ENCODE data around the gene ETS2. TPM values are rescaled to one million over a fixed set of nuclear protein-coding genes. Genes with fewer than 3 reads are reported as not detected.

ETS2 gene
- total RNA-seq, 2 experiments from 2014 or later: 15.2 to 19.7 TPM

DNA sequence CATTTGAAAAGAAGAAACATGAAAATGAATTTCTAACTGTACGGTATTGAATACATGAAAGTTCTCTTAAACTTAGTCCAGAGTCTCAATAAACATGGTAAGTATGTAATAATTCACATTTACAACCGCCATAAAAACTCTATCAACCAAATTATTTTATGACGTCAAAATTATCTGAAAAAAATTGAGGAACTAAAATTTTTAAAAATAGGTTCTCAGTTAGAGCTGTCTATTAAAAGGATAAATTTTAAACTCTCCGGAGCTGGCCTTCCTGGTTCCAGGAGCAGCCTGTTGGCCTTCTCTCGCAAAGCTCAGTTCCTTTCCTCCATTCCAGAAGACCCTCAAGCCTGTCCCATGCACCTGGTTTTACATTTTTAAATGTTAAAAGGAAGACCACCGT is 18.7 kb upstream of the ETS2 start:
- peaks cover 9% of the 10 kb centered on the region for H3K9me3 Mint-ChIP-seq
- H3K4me1 Mint-ChIP-seq: peaks cover 8% of the 10 kb centered on the region
- CTCF ChIA-PET: interaction anchor here (0.8 to 1.2 kb wide), 3 partner anchors 9 to 12 kb away, joined by 3 read pairs; no protein-coding TSS in a partner anchor
- peaks cover 7% of the 10 kb centered on the region for H3K36me3 Mint-ChIP-seq (ENCODE audit: low read depth)
- no peak for DNase-seq
- no peak overlapping the region for H3K27ac Mint-ChIP-seq
- POLR2A ChIA-PET: no interaction called here
- H3K4me3 Mint-ChIP-seq: no peak overlapping the region
- H3K27me3 Mint-ChIP-seq: no peaks in the 10 kb centered on the region

DNA sequence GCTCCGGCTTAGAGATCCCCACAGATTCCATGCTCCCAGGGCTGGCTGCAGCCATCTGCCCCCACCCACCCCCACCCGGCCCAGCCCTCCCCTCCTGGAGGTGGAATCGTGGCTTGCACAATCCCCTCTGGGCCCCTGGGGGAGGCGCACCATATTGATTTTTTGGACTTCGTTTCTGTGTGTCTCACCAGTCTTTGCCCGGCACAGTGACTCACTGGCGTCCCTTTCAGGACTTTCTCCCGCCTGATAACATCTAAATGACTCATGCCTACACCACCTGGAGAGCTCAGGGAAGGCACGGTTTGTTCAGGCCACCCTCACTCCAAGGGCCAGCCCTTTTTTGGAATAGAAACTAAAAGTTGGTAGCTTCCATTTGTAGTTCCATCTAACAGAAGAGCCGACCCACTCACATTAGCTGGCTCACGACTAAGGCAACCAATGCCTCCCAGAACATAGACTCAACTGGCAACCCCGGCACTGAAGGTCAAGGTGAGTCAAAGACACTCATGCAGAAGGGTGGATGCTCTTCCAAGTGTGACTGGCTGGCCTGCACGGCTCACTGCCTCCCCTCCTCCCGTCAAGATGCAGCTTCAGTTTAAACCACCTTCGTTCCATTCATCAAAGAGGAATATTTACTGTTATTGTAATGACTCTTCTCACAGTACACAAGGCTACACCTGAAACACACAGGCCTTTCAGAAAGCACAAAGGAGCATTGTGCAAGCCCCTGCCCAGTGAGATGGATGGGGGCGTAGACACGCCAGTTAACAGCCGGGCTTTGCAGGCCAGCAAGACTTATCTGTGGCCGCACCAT is 18.1 kb upstream of the ETS2 start:
- no peak overlapping the region for H3K27ac Mint-ChIP-seq
- H3K36me3 Mint-ChIP-seq (ENCODE audit: low read depth): peaks cover 3% of the 10 kb centered on the region
- peaks cover 5% of the 10 kb centered on the region for H3K9me3 Mint-ChIP-seq
- ChIA-PET POLR2A (no interaction called here), CTCF (interaction anchor here (0.7 to 1.2 kb wide), 4 partner anchors 8 to 17 kb away, joined by 3 read pairs; no protein-coding TSS in a partner anchor)
- H3K27me3 Mint-ChIP-seq: no peaks in the 10 kb centered on the region
- no peak overlapping the region for H3K4me3 Mint-ChIP-seq
- peaks cover 8% of the 10 kb centered on the region for H3K4me1 Mint-ChIP-seq
- no peak for DNase-seq

GRCh38 chr21:38788275-38788905 is 17.3 kb upstream of the ETS2 start:
- Mint-ChIP-seq H3K27me3 (no peaks in the 10 kb centered on the region), H3K36me3 (ENCODE audit: low read depth) (peaks cover 2% of the 10 kb centered on the region), H3K4me1 (peaks cover 8% of the 10 kb centered on the region), H3K4me3 (no peak overlapping the region), H3K9me3 (peaks cover 2% of the 10 kb centered on the region), H3K27ac (no peak overlapping the region)
- CTCF ChIA-PET: interaction anchor here (0.7 to 1.2 kb wide), 2 partner anchors 11 to 16 kb away, joined by 3 read pairs; no protein-coding TSS in a partner anchor
- POLR2A ChIA-PET: no interaction called here
- no peak for DNase-seq

- DNase-seq: no peak
- H3K9me3 Mint-ChIP-seq: peaks cover under 1% of the 10 kb centered on the region
- peaks cover 8% of the 10 kb centered on the region for H3K4me1 Mint-ChIP-seq
- peaks cover 2% of the 10 kb centered on the region for H3K36me3 Mint-ChIP-seq (ENCODE audit: low read depth)
- CTCF ChIA-PET: no interaction called here
- POLR2A ChIA-PET: no interaction called here
- H3K27me3 Mint-ChIP-seq: no peaks in the 10 kb centered on the region
- no peak overlapping the region for H3K4me3 Mint-ChIP-seq
- no peak overlapping the region for H3K27ac Mint-ChIP-seq
These were observed 16.5 kb upstream of the ETS2 start for GRCh38 chr21:38789275-38789674.

DNA sequence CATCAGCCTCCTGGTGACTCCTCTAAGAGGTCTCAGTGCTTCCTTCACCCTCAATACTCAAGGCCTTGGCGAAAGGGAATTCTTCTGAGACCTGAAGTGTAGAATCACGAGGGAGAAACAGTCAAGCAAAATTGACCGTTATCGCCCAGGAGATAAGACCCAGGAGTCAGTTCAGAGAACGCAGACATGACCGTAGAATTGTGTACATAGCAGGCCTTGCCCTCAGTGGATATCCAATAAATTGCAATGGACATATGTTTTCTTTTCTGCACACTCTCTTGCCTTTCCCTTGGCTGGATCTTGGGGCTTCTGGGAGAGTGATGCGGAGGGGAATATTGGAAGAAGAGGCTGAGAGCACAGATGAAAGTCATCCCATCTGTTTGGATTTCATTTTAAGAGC is 15.7 kb upstream of the ETS2 start:
- POLR2A ChIA-PET: no interaction called here
- peaks cover 2% of the 10 kb centered on the region for H3K36me3 Mint-ChIP-seq (ENCODE audit: low read depth)
- H3K9me3 Mint-ChIP-seq: no peaks in the 10 kb centered on the region
- no peak overlapping the region for H3K27ac Mint-ChIP-seq
- CTCF ChIA-PET: no interaction called here
- peaks cover 8% of the 10 kb centered on the region for H3K4me1 Mint-ChIP-seq
- no peak overlapping the region for H3K4me3 Mint-ChIP-seq
- H3K27me3 Mint-ChIP-seq: no peaks in the 10 kb centered on the region
- no peak for DNase-seq

GRCh38 chr21:38790961-38791360 is 14.8 kb upstream of the ETS2 start:
- H3K4me1 Mint-ChIP-seq: peaks cover 8% of the 10 kb centered on the region
- no peak overlapping the region for H3K4me3 Mint-ChIP-seq
- no peaks in the 10 kb centered on the region for H3K27me3 Mint-ChIP-seq
- H3K27ac Mint-ChIP-seq: peak overlapping the region; percentile 2
- no peaks in the 10 kb centered on the region for H3K9me3 Mint-ChIP-seq
- DNase-seq: no peak
- CTCF ChIA-PET: interaction anchor here (1.0 to 1.2 kb wide), 2 partner anchors 18 to 19 kb away, joined by 3 to 4 read pairs; no protein-coding TSS in a partner anchor
- POLR2A ChIA-PET: no interaction called here
- H3K36me3 Mint-ChIP-seq (ENCODE audit: low read depth): peaks cover 2% of the 10 kb centered on the region

DNA sequence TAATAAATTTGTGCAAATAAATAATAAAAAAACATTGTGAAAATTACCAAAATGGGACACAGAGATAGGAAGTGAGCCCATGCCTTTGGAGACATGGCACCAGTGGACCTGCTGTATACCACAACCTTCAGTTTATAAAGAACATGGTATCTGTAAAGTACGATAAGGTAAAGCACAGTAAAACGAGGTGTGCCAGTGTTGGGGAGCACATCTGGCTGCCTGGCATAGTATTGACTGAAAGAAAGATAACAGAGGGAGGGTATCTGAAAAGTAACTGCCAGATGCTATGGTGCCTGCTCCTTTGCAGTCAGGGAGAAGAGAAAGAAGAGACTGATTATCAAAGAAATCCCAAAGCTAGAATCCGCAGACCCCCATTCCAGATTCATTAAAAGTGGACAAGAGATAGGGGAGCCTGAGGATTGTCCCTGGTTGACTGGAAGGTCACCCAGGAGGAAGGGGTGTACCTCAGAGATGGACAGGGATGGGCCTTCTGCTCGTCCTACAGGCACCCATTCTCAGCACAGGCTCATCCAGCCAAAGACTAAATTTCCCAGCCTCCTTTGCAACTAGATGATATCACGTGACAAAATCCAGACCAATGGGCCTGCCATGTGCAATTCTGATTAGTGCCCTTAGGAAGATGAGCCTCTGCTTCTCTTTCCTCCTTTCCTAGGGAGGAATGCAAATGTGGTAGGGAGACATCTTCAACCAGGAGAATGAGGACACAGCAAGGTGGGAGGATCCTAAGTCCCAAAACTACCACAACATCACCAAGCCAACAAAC is 12.9 kb upstream of the ETS2 start:
- no peak for DNase-seq
- H3K4me1 Mint-ChIP-seq: peaks cover 8% of the 10 kb centered on the region
- no peak overlapping the region for H3K4me3 Mint-ChIP-seq
- H3K27ac Mint-ChIP-seq: no peak overlapping the region
- ChIA-PET CTCF (no interaction called here), POLR2A (no interaction called here)
- no peaks in the 10 kb centered on the region for H3K27me3 Mint-ChIP-seq
- H3K36me3 Mint-ChIP-seq (ENCODE audit: low read depth): peaks cover 2% of the 10 kb centered on the region
- H3K9me3 Mint-ChIP-seq: no peaks in the 10 kb centered on the region

DNA sequence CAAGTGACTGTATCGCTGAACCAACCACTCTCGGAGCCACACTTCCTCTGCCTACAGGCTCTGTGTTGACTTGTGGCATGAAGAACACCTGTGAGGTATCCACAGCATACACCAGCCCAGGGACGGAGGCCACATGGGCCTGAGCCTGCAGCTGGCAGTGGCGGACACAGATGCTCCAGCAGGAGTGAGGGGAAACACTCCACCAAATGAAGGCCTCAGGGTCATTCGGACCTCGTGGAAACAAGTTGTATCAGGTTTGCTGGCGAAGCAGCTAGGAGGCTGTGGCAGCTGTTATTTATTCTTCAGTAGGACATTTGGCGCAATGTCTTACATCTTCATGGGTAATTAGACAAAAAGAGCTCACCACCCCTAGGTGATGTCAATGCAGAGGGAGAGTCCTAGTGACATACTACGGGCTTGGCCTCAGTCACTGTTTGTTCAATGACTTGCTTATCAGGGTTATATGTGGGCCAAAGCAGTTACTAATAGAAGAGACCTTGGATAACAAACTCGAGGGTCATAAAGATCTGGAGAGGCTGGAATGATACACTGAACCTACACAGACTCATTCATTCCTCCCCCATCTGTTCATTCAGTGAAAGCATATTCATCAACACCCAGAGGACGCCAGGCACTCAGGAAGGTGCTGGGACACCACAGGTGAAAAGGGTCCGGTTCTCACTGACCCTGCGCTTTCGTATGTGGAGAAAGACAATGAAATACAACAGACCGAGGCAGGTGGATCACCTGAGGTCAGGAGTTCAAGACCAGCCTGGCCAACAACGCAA is 11.6 kb upstream of the ETS2 start:
- no peak for DNase-seq
- H3K27me3 Mint-ChIP-seq: no peaks in the 10 kb centered on the region
- peaks cover 2% of the 10 kb centered on the region for H3K36me3 Mint-ChIP-seq (ENCODE audit: low read depth)
- no peak overlapping the region for H3K4me3 Mint-ChIP-seq
- CTCF ChIA-PET: no interaction called here
- no peaks in the 10 kb centered on the region for H3K9me3 Mint-ChIP-seq
- H3K4me1 Mint-ChIP-seq: peaks cover 8% of the 10 kb centered on the region
- H3K27ac Mint-ChIP-seq: no peak overlapping the region
- POLR2A ChIA-PET: no interaction called here

DNA sequence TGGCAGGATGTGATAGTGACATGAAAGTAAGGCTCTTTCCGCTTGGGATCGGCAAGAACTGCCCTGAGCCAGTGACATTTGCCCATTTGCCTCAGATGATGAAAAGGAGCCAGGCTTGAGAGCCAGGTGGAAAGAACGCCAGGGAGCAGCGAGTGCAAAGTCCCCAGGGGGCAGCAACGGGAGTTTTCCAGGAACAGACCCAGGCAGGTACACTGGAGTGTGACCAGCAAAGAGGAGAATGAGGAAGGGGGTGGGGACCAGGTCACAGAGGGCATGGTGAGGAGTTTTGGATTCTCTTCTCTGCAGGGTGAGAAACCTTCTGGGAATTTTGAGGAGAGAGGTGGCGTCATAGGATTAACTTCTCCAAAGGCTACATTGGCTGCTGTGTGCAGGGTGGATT is 10.8 kb upstream of the ETS2 start:
- ChIA-PET POLR2A (no interaction called here), CTCF (no interaction called here)
- no peak overlapping the region for H3K27ac Mint-ChIP-seq
- peaks cover 2% of the 10 kb centered on the region for H3K36me3 Mint-ChIP-seq (ENCODE audit: low read depth)
- no peaks in the 10 kb centered on the region for H3K27me3 Mint-ChIP-seq
- H3K4me3 Mint-ChIP-seq: no peak overlapping the region
- DNase-seq: no peak
- peaks cover 8% of the 10 kb centered on the region for H3K4me1 Mint-ChIP-seq
- no peaks in the 10 kb centered on the region for H3K9me3 Mint-ChIP-seq

DNA sequence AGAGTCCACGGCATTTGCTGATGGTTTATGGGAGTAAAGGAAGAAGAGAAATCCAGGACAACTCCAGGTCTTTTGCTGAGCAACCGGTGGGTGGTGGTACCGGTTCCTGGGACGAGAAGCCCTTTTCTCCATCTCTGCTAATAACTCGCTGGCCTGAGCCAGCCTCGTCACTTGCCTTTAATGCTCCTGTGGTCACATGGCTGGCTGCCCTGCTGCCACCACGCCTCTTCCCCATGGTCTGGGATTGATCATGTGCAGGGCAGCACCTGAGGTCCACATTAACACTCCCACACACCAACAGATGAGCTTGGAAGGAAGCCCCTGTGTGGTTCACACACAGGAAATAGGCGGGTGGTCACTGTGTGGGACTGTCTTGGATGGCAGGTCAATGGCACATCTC is 10.3 kb upstream of the ETS2 start:
- H3K9me3 Mint-ChIP-seq: no peaks in the 10 kb centered on the region
- H3K4me1 Mint-ChIP-seq: peaks cover 8% of the 10 kb centered on the region
- POLR2A ChIA-PET: no interaction called here
- DNase-seq: no peak
- H3K36me3 Mint-ChIP-seq (ENCODE audit: low read depth): peaks cover 2% of the 10 kb centered on the region
- H3K4me3 Mint-ChIP-seq: no peak overlapping the region
- CTCF ChIA-PET: interaction anchor here (1.1 kb wide), 1 partner anchor 8 kb away, joined by 3 read pairs; no protein-coding TSS in a partner anchor
- no peak overlapping the region for H3K27ac Mint-ChIP-seq
- no peaks in the 10 kb centered on the region for H3K27me3 Mint-ChIP-seq

- no peak overlapping the region for H3K27ac Mint-ChIP-seq
- H3K4me1 Mint-ChIP-seq: no peaks in the 10 kb centered on the region
- no peak for DNase-seq
- no peak overlapping the region for H3K4me3 Mint-ChIP-seq
- ChIA-PET POLR2A (no interaction called here), CTCF (interaction anchor here (1.1 kb wide), 1 partner anchor 9 kb away, joined by 3 read pairs; no protein-coding TSS in a partner anchor)
- no peaks in the 10 kb centered on the region for H3K9me3 Mint-ChIP-seq
- H3K36me3 Mint-ChIP-seq (ENCODE audit: low read depth): peaks cover 2% of the 10 kb centered on the region
- no peaks in the 10 kb centered on the region for H3K27me3 Mint-ChIP-seq
These were observed 9.3 kb upstream of the ETS2 start for GRCh38 chr21:38796424-38796823.

GRCh38 chr21:38797470-38797869 is 8.3 kb upstream of the ETS2 start:
- H3K27me3 Mint-ChIP-seq: no peaks in the 10 kb centered on the region
- ChIA-PET POLR2A (no interaction called here), CTCF (interaction anchor here (0.6 to 0.9 kb wide), 3 partner anchors 12 to 36 kb away, joined by 3 to 5 read pairs (median 3); no protein-coding TSS in a partner anchor)
- H3K4me1 Mint-ChIP-seq: no peaks in the 10 kb centered on the region
- no peaks in the 10 kb centered on the region for H3K9me3 Mint-ChIP-seq
- no peak overlapping the region for H3K27ac Mint-ChIP-seq
- H3K4me3 Mint-ChIP-seq: no peak overlapping the region
- peaks cover 2% of the 10 kb centered on the region for H3K36me3 Mint-ChIP-seq (ENCODE audit: low read depth)
- no peak for DNase-seq
